ENCODE data around the gene GZF1. TPM values are rescaled to one million over a fixed set of nuclear protein-coding genes. Genes with fewer than 3 reads are reported as not detected.
A peak's percentile ranks its signal among the peaks of the same experiment; 100 is the strongest.

GZF1 gene
- total RNA-seq, 5 donors from 2014 or later (not counting 1 experiment from before 2014, with no cell fraction given): 10.2 to 35.1 (median 13.1) TPM

- Mint-ChIP-seq H3K4me3 (no peak overlapping the region), H3K9me3 (no peaks in the 10 kb centered on the region), H3K27me3 (peaks cover 0 to 4% of the 10 kb centered on the region in 2 donors), H3K4me1 (no peaks in the 10 kb centered on the region), H3K27ac (no peak overlapping the region), H3K36me3 (no peaks in the 10 kb centered on the region)
- 41% methylated on average over 4 of the region's 9 CpGs for WGBS (ENCODE audit: insufficient coverage)
- Histone ChIP-seq H3K4me3 (ENCODE audit: control insufficient read depth in 1 of 2, extremely low read depth in 1 of 2, low read length in 1 of 2) (no peak overlapping the region), H3K4me1 (ENCODE audit: control insufficient read depth in 1 of 2, extremely low read depth in 1 of 2, insufficient read depth in 2 of 2, low read length in 2 of 2) (no peaks in the 10 kb centered on the region), H3K36me3 (ENCODE audit: control insufficient read depth in 2 of 2, extremely low read depth in 1 of 2, insufficient read depth in 1 of 2, low read length in 1 of 2) (no peaks in the 10 kb centered on the region), H3K27me3 (replicated peaks in 1 of 2; ENCODE audit: control insufficient read depth in 2 of 2, extremely low read depth in 1 of 2, insufficient read depth in 2 of 2, low read length in 1 of 2) (peaks cover 0 to 9% of the 10 kb centered on the region in 2 experiments), H3K9me3 (no peaks in the 10 kb centered on the region), H3K27ac (ENCODE audit: low read length) (no peak overlapping the region)
- POLR2A ChIA-PET: interaction anchor here (0.5 to 1.0 kb wide), 2 partner anchors 9 to 103 kb away, joined by 3 to 4 read pairs; no protein-coding TSS in a partner anchor
- CTCF ChIA-PET: interaction anchor here (0.7 to 1.6 kb wide), 3 partner anchors 9 to 650 kb away, joined by 3 to 12 read pairs (median 7); no protein-coding TSS in a partner anchor
- DNase-seq (peak in 10 of 35 experiments; percentile 11 to 45 (median 17)), ATAC-seq (replicated peaks in 1 of 4) (peak in 2 of 4 experiments; percentile 43 to 47)
Observed at GRCh38 chr20:23340524-23340923, 21.5 kb upstream of the GZF1 start.

GRCh38 chr20:23341073-23341472 is 20.9 kb upstream of the GZF1 start:
- Histone ChIP-seq H3K27me3 (replicated peaks in 1 of 2; ENCODE audit: control insufficient read depth in 2 of 2, extremely low read depth in 1 of 2, insufficient read depth in 2 of 2, low read length in 1 of 2) (peaks cover 0 to 9% of the 10 kb centered on the region in 2 experiments), H3K9me3 (no peaks in the 10 kb centered on the region), H3K27ac (ENCODE audit: low read length) (no peak overlapping the region), H3K36me3 (ENCODE audit: control insufficient read depth in 2 of 2, extremely low read depth in 1 of 2, insufficient read depth in 1 of 2, low read length in 1 of 2) (no peaks in the 10 kb centered on the region), H3K4me3 (ENCODE audit: control insufficient read depth in 1 of 2, extremely low read depth in 1 of 2, low read length in 1 of 2) (no peak overlapping the region), H3K4me1 (ENCODE audit: control insufficient read depth in 1 of 2, extremely low read depth in 1 of 2, insufficient read depth in 2 of 2, low read length in 2 of 2) (no peaks in the 10 kb centered on the region)
- DNase-seq: no peak
- Mint-ChIP-seq H3K36me3 (no peaks in the 10 kb centered on the region), H3K9me3 (no peaks in the 10 kb centered on the region), H3K4me1 (no peaks in the 10 kb centered on the region), H3K27ac (no peak overlapping the region), H3K4me3 (no peak overlapping the region), H3K27me3 (peaks cover 0 to 4% of the 10 kb centered on the region in 2 donors)
- POLR2A ChIA-PET: interaction anchor here (0.5 to 1.0 kb wide), 5 partner anchors 8 to 1794 kb away, joined by 3 to 5 read pairs (median 4); no protein-coding TSS in a partner anchor
- 83% methylated on average over 1 of the region's 2 CpGs for WGBS (ENCODE audit: insufficient coverage)
- no peak for ATAC-seq (replicated peaks in 1 of 4)
- CTCF ChIA-PET: interaction anchor here (0.6 to 1.6 kb wide), 5 partner anchors 9 to 1772 kb away, joined by 3 to 12 read pairs (median 4); no protein-coding TSS in a partner anchor

- Mint-ChIP-seq H3K4me3 (no peak overlapping the region), H3K9me3 (no peaks in the 10 kb centered on the region), H3K36me3 (no peaks in the 10 kb centered on the region), H3K27me3 (peaks cover 0 to 4% of the 10 kb centered on the region in 2 donors), H3K4me1 (no peaks in the 10 kb centered on the region), H3K27ac (no peak overlapping the region)
- Histone ChIP-seq H3K4me3 (ENCODE audit: control insufficient read depth in 1 of 2, extremely low read depth in 1 of 2, low read length in 1 of 2) (no peak overlapping the region), H3K4me1 (ENCODE audit: control insufficient read depth in 1 of 2, extremely low read depth in 1 of 2, insufficient read depth in 2 of 2, low read length in 2 of 2) (no peaks in the 10 kb centered on the region), H3K36me3 (ENCODE audit: control insufficient read depth in 2 of 2, extremely low read depth in 1 of 2, insufficient read depth in 1 of 2, low read length in 1 of 2) (no peaks in the 10 kb centered on the region), H3K9me3 (no peaks in the 10 kb centered on the region), H3K27ac (ENCODE audit: low read length) (no peak overlapping the region), H3K27me3 (replicated peaks in 1 of 2; ENCODE audit: control insufficient read depth in 2 of 2, extremely low read depth in 1 of 2, insufficient read depth in 2 of 2, low read length in 1 of 2) (peaks cover 0 to 9% of the 10 kb centered on the region in 2 experiments)
- DNase-seq: no peak
- ChIA-PET CTCF (no interaction called here), POLR2A (no interaction called here)
- WGBS (ENCODE audit: insufficient coverage): no CpG with 5 or more reads among the region's 1 CpG
- ATAC-seq (replicated peaks in 1 of 4): no peak
Observed at GRCh38 chr20:23343590-23343989, 18.4 kb upstream of the GZF1 start.

- Histone ChIP-seq H3K4me1 (ENCODE audit: control insufficient read depth in 1 of 2, extremely low read depth in 1 of 2, insufficient read depth in 2 of 2, low read length in 2 of 2) (peaks cover 3 to 6% of the 10 kb centered on the region in 2 experiments), H3K36me3 (ENCODE audit: control insufficient read depth in 2 of 2, extremely low read depth in 1 of 2, insufficient read depth in 1 of 2, low read length in 1 of 2) (no peaks in the 10 kb centered on the region), H3K27me3 (replicated peaks in 1 of 2; ENCODE audit: control insufficient read depth in 2 of 2, extremely low read depth in 1 of 2, insufficient read depth in 2 of 2, low read length in 1 of 2) (peaks cover 0 to 9% of the 10 kb centered on the region in 2 experiments), H3K27ac (ENCODE audit: low read length) (no peak overlapping the region), H3K4me3 (ENCODE audit: control insufficient read depth in 1 of 2, extremely low read depth in 1 of 2, low read length in 1 of 2) (no peak overlapping the region), H3K9me3 (no peaks in the 10 kb centered on the region)
- DNase-seq (no peak), ATAC-seq (replicated peaks in 1 of 4) (no peak)
- Mint-ChIP-seq H3K27ac (no peak overlapping the region), H3K4me3 (no peak overlapping the region), H3K36me3 (no peaks in the 10 kb centered on the region), H3K27me3 (peaks cover 0 to 4% of the 10 kb centered on the region in 2 donors), H3K9me3 (no peaks in the 10 kb centered on the region), H3K4me1 (peaks cover 0 to 6% (median 5%) of the 10 kb centered on the region in 3 donors)
- WGBS (ENCODE audit: insufficient coverage): 50% methylated on average over 2 of the region's 5 CpGs
- CTCF ChIA-PET: no interaction called here
- POLR2A ChIA-PET: no interaction called here
Observed at GRCh38 chr20:23344336-23344735, 17.6 kb upstream of the GZF1 start.

- no peaks in the 10 kb centered on the region for H3K9me3 Mint-ChIP-seq
- ATAC-seq (replicated peaks in 1 of 4) (no peak), DNase-seq (no peak)
- Histone ChIP-seq H3K27me3 (replicated peaks in 1 of 2; ENCODE audit: control insufficient read depth in 2 of 2, extremely low read depth in 1 of 2, insufficient read depth in 2 of 2, low read length in 1 of 2) (peaks cover 0 to 2% of the 10 kb centered on the region in 2 experiments), H3K4me1 (ENCODE audit: control insufficient read depth in 1 of 2, extremely low read depth in 1 of 2, insufficient read depth in 2 of 2, low read length in 2 of 2) (peaks cover 4 to 10% of the 10 kb centered on the region in 2 experiments), H3K36me3 (ENCODE audit: control insufficient read depth in 2 of 2, extremely low read depth in 1 of 2, insufficient read depth in 1 of 2, low read length in 1 of 2) (no peaks in the 10 kb centered on the region), H3K4me3 (ENCODE audit: control insufficient read depth in 1 of 2, extremely low read depth in 1 of 2, low read length in 1 of 2) (no peak overlapping the region), H3K27ac (ENCODE audit: low read length) (no peak overlapping the region), H3K9me3 (no peaks in the 10 kb centered on the region)
- H3K4me3 Mint-ChIP-seq: no peak overlapping the region
- H3K27me3 Mint-ChIP-seq: peaks cover 0 to 4% of the 10 kb centered on the region in 2 donors
- 80% methylated on average over 3 of the region's 4 CpGs for WGBS (ENCODE audit: insufficient coverage)
- ChIA-PET POLR2A (no interaction called here), CTCF (no interaction called here)
- peaks cover 6 to 11% (median 10%) of the 10 kb centered on the region in 3 donors for H3K4me1 Mint-ChIP-seq
- no peak overlapping the region for H3K27ac Mint-ChIP-seq
- no peaks in the 10 kb centered on the region for H3K36me3 Mint-ChIP-seq
Observed at GRCh38 chr20:23346002-23346401, 16.0 kb upstream of the GZF1 start.

GRCh38 chr20:23347791-23348190 is 14.2 kb upstream of the GZF1 start:
- Histone ChIP-seq H3K4me1 (ENCODE audit: control insufficient read depth in 1 of 2, extremely low read depth in 1 of 2, insufficient read depth in 2 of 2, low read length in 2 of 2) (peaks cover 13 to 23% of the 10 kb centered on the region in 2 experiments), H3K4me3 (ENCODE audit: control insufficient read depth in 1 of 2, extremely low read depth in 1 of 2, low read length in 1 of 2) (no peak overlapping the region), H3K36me3 (ENCODE audit: control insufficient read depth in 2 of 2, extremely low read depth in 1 of 2, insufficient read depth in 1 of 2, low read length in 1 of 2) (no peaks in the 10 kb centered on the region), H3K27ac (ENCODE audit: low read length) (no peak overlapping the region), H3K27me3 (replicated peaks in 1 of 2; ENCODE audit: control insufficient read depth in 2 of 2, extremely low read depth in 1 of 2, insufficient read depth in 2 of 2, low read length in 1 of 2) (no peaks in the 10 kb centered on the region), H3K9me3 (no peaks in the 10 kb centered on the region)
- CTCF ChIA-PET: no interaction called here
- 91% methylated on average over 6 of the region's 6 CpGs for WGBS (ENCODE audit: insufficient coverage)
- no peak for DNase-seq
- Mint-ChIP-seq H3K27me3 (no peaks in the 10 kb centered on the region), H3K36me3 (no peaks in the 10 kb centered on the region), H3K4me3 (no peak overlapping the region), H3K9me3 (no peaks in the 10 kb centered on the region), H3K27ac (peak overlapping the region in 1 of 2 donors; percentile 20), H3K4me1 (peaks cover 15 to 26% (median 25%) of the 10 kb centered on the region in 3 donors)
- POLR2A ChIA-PET: no interaction called here
- ATAC-seq (replicated peaks in 1 of 4): no peak
